Lower leg skin (tissue), 3 donors: ENCODE data around the gene ZEB2.

Experiments
- POLR2A ChIP-seq, 2 donors: fragments of 450-650 bp; IDR thresholded peaks; one replicate each; pipeline ENCODE4 v1.6.1; 2016 to 2017; ENCODE audit warnings: antibody characterized with exemption in 2 of 2, mild to moderate bottlenecking in 1 of 2, moderate library complexity in 1 of 2
- TF ChIP-seq, protein P1 (sequence below), 3 donors: fragments of 450-650 bp; IDR thresholded peaks; one replicate each; pipeline ENCODE4 v1.5.1; 2016; ENCODE audit warnings: antibody characterized with exemption in 3 of 3, mild to moderate bottlenecking in 3 of 3, moderate library complexity in 2 of 3

DNA sequence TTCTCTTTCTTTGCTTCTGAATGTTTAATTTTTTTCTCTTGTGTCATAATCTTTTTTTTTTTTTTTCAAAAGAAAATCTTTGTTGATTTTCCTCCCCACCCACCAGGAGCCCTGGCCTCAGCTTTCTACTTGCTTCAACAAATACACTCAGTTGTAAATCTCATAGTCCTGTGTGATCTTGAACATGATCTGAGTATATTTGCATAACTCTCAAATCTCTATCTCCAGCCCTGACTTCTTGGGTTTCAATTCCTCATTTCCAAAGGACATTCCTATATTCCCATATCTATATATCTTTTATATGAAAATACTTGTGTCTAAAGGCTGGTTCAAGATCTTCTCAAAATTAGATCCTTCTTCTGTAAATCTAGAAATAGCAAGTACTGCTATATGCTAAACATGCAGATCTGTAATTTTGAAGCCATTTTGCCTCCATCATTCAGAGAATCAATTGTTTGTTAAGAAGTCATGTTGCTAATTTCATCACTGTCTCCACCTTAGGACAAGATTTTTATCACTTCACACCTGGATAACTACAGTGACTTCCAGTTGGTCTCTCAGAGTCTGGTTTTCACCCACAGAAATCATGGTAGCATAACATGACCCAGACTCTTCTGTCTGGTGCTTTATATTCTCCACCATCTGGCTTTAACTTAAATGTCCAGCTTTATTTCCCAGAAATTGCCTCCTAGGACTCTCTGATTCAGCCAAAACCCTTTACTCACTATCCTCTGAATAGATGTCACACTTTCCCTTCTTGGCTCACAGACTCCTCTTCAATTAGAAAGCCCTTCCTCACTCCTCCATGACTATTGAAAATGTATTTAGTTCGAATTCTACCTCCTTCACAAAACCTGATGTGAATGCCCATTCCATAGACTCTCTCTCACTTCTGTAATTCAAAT is 98.1 kb downstream of the ZEB2 start:
- TF ChIP-seq, protein P1, sequence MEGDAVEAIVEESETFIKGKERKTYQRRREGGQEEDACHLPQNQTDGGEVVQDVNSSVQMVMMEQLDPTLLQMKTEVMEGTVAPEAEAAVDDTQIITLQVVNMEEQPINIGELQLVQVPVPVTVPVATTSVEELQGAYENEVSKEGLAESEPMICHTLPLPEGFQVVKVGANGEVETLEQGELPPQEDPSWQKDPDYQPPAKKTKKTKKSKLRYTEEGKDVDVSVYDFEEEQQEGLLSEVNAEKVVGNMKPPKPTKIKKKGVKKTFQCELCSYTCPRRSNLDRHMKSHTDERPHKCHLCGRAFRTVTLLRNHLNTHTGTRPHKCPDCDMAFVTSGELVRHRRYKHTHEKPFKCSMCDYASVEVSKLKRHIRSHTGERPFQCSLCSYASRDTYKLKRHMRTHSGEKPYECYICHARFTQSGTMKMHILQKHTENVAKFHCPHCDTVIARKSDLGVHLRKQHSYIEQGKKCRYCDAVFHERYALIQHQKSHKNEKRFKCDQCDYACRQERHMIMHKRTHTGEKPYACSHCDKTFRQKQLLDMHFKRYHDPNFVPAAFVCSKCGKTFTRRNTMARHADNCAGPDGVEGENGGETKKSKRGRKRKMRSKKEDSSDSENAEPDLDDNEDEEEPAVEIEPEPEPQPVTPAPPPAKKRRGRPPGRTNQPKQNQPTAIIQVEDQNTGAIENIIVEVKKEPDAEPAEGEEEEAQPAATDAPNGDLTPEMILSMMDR (IDR thresholded peaks at IDR 0.05) = no peak
- no peak for TF ChIP-seq POLR2A (IDR thresholded peaks at IDR 0.05)
